ENCODE measurements around the gene GPAM. TPM values are rescaled to one million over a fixed set of nuclear protein-coding genes. Genes with fewer than 3 reads are reported as not detected.

Gene GPAM
- total and polyA plus RNA-seq, 12 donors: 10.7 to 36.6 (median 20.6) TPM

GRCh38 chr10:112136486-112137153 is 46.9 kb downstream of the GPAM start:
- TF ChIP-seq CTCF (IDR thresholded peaks at IDR 0.05): no peak
- intact Hi-C loops (cut with DNase I): loop anchor here in 6 of 10 donors (5.0 to 10.0 kb wide), 4 partner anchors 178 to 1062 kb away; partner anchors contain the start of gene ADRA2A (in 1 of the 6)
- H3K4me1 ChIP-seq: peaks cover 0 to 4% (median 0%) of the 10 kb centered on the region in 9 donors
- WGBS, 2 donors: 68 to 74% methylated on average over 5 of the region's 5 CpGs
- ATAC-seq: peak in 3 of 8 donors; percentile 21 to 38 (median 35)
- H3K9me3 ChIP-seq: no peaks in the 10 kb centered on the region
- no peak overlapping the region for H3K4me3 ChIP-seq
- H3K36me3 ChIP-seq: no peaks in the 10 kb centered on the region
- DNase-seq: no peak
- no peaks in the 10 kb centered on the region for H3K27me3 ChIP-seq
- H3K27ac ChIP-seq: no peak overlapping the region

DNA sequence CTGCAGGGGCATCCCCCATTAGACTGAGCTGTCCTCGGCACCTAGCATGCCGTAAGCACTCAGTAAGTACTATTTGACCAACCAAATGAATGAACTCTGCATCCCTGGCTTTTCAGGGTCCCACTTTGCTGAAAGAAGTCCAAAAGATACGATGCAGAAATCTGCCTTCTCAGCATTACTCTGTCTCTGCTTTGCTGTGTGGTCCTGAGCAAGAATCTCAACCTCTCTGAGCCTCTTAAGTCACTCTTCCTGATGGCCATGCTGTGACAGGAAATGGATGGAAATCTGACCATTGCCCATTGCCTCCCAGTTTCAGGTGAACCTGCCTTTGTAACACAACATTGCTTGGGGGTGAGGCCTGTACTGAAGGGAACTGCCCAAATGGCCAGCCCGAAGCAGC is 48.0 kb downstream of the GPAM start:
- Histone ChIP-seq H3K4me3 (no peak overlapping the region), H3K27ac (no peak overlapping the region), H3K9me3 (no peaks in the 10 kb centered on the region), H3K36me3 (no peaks in the 10 kb centered on the region), H3K27me3 (no peaks in the 10 kb centered on the region), H3K4me1 (peaks cover 0 to 4% (median 0%) of the 10 kb centered on the region in 9 donors)
- WGBS, 2 donors: 84 to 86% methylated on average over 4 of the region's 4 CpGs
- ATAC-seq (no peak), DNase-seq (no peak)
- no peak for TF ChIP-seq CTCF (IDR thresholded peaks at IDR 0.05)
- intact Hi-C loops (cut with DNase I): loop anchor here in 6 of 10 donors (5.0 to 10.0 kb wide), 4 partner anchors 179 to 1061 kb away; partner anchors contain the start of gene ADRA2A (in 1 of the 6)

DNA sequence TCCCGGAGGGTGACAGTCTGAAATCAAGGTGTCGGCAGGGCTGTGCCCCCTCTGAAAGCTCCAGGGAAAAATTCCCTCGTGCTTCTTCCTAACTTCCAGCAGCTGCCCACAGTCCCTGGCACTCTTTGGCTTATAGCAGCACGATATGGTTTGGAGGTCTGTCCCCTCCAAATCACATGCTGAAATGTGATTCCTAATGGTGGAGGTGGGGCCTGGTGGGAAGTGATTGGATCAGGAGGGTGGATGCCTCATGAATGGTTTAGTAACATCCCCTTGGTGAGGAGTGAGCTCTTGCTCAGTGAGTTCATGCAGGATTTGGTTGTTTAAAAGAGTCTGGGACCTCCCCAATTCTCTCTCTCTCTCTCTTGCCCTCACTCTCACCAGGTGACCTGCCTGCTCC is 51.1 kb downstream of the GPAM start:
- no peak overlapping the region for H3K4me3 ChIP-seq

DNA sequence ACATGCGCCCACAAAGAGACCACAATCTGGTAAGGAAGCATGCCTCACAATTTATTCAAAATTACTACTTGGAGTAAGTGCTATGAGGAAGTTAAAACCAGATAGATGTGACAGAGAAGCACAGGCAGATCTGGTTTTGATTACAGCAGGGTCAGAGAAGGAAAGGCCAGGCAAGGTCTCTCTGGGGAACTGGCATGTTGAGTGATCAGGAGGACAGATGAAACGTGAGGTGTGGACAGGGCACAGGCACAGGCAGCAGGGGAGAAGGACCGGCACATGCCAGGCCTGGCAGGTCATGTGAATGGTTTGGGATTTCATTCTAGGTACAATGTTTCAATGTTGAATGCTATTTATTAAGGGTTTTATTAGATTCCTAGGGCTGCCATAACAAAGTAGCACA is 51.6 kb downstream of the GPAM start:
- no peak for TF ChIP-seq CTCF (IDR thresholded peaks at IDR 0.05)
- Histone ChIP-seq H3K9me3 (no peaks in the 10 kb centered on the region), H3K36me3 (no peaks in the 10 kb centered on the region), H3K27me3 (peaks cover 0 to 4% (median 0%) of the 10 kb centered on the region in 7 donors), H3K4me1 (peaks cover 0 to 4% (median 0%) of the 10 kb centered on the region in 9 donors), H3K4me3 (no peak overlapping the region), H3K27ac (no peak overlapping the region)
- ATAC-seq: no peak
- no peak for DNase-seq
- intact Hi-C loops (cut with DNase I): loop anchor here in 3 of 10 donors (10.0 kb wide), 3 partner anchors 183 to 1057 kb away; partner anchors contain the start of gene ADRA2A (in 1 of the 3)
- WGBS, 2 donors: 57 to 59% methylated on average over 3 of the region's 3 CpGs

More for the DNA sequence above, 51.1 kb downstream of the GPAM start:
- Histone ChIP-seq H3K27me3 (no peaks in the 10 kb centered on the region), H3K4me1 (peaks cover 0 to 4% (median 0%) of the 10 kb centered on the region in 9 donors), H3K36me3 (no peaks in the 10 kb centered on the region), H3K9me3 (no peaks in the 10 kb centered on the region), H3K27ac (no peak overlapping the region)
- TF ChIP-seq CTCF (IDR thresholded peaks at IDR 0.05): no peak
- ATAC-seq (no peak), DNase-seq (no peak)
- intact Hi-C loops (cut with DNase I): loop anchor here in 3 of 10 donors (10.0 kb wide), 3 partner anchors 182 to 1058 kb away; partner anchors contain the start of gene ADRA2A (in 1 of the 3)
- WGBS, 2 donors: 57 to 65% methylated on average over 4 of the region's 4 CpGs
